NB4 (cell line): ENCODE measurements around the gene POLE3.
"Not testable (repeated sequence)": the region's sequence is repeated elsewhere in the genome, so short reads cannot be mapped to it uniquely, and the experiment has no call there.

ENCODE experiments used
- CTCF ChIP-seq: IDR thresholded peaks from one replicate; pipeline ENCODE4 v1.5.1; 2012; ENCODE audit warnings: low read depth, low read length
- MAX ChIP-seq: IDR thresholded peaks from 2 replicates; pipeline ENCODE4 v1.6.1; 2011; ENCODE audit warnings: low read depth, low read length
- POLR2A ChIP-seq: IDR thresholded peaks from 2 replicates; pipeline ENCODE4 v1.6.1; 2011; ENCODE audit warnings: mild to moderate bottlenecking; ENCODE audit not compliant: insufficient read length; ENCODE audit errors: extremely low read depth

- not testable (repeated sequence) for TF ChIP-seq CTCF, MAX, POLR2A
Observed at GRCh38 chr9:113406353-113406752, 4.1 kb downstream of the POLE3 start.
